Measurements from ENCODE around the gene TRAPPC2B.
"Not testable (repeated sequence)": the region's sequence is repeated elsewhere in the genome, so short reads cannot be mapped to it uniquely, and the experiment has no call there.

Gene TRAPPC2B

DNA sequence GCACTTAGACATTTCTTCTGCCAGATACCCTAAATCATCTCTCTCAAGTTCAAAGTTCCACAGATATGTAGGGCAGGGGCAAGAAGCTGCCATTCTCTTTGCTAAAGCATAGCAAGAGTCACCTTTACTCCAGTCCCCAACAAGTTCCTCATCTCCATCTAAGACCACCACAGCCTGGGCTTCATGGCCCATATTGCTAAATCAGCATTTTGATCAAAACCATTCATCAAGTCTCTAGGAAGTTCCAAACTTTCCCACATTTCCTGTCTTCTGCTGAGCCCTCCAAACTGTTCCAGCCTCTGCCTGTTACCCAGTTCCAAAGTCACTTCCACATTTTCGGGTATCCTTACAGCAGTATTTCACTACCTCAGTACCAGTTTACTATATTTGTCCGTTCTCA is 11.3 kb downstream of the TRAPPC2B start:
- DNase-seq = not testable (repeated sequence)

GRCh38 chr19:57376151-57376550 is 12.8 kb downstream of the TRAPPC2B start:
- DNase-seq = no peak

GRCh38 chr19:57377498-57378146 is 14.3 kb downstream of the TRAPPC2B start:
- DNase-seq = no peak

- DNase-seq = no peak
Observed at GRCh38 chr19:57380923-57381322, 17.6 kb downstream of the TRAPPC2B start.

DNA sequence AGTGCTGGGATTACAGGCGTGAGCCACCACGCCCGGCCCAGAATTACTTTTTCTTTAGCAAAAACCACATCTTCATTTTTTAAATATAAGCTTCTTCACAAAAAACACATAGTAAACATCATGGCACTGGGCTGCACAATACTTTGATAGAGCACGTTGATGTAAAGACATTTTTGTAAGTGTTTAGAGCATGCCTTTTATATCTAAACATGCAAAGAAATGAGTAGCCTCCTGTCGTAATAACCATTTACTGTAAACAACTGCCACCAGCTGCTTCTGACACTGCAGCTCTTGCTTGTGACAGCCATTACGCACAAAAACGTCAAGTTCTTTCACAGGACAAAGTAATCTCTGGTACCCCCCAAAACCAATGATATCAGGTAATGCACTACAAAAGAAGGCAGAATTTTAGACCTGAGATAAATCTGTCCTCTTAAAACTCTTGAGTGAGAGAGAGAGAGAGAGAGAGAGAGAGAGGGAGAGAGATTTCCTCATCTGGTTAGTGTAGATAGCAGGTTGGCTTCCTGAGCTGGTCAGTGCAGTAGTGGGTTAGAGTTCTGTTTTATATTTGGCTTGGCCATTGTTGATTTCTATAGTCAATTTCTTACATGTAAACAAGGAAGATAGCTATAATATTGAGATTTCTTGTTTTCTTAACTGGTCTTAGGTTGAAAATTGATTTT is 19.6 kb downstream of the TRAPPC2B start:
- no peak for DNase-seq

DNA sequence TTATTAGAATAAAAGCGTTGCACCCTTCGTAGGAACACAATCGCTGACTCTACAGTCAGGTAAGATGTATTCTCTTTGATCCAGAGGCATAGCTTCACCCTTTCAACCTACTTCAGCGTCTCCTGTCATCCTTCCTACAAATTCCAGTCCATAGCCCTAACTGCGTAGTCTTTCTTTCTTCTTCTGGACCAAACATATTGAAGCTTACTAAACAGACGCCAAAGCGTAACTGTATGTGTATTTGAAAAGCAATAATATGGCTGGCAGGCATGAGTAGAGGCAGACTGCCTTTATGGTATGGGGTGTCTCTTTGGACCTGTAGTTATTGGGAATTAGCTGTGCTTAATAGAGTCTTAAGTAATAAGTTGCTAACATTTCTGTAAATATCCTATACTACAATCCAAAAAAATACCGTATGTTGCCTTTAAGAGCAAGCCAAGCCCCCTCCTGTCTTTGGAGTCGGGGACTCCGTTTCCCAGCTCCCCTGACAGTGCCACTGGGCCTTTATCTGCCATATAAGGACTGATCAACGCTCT is 25.9 kb downstream of the TRAPPC2B start:
- no peak for DNase-seq

DNA sequence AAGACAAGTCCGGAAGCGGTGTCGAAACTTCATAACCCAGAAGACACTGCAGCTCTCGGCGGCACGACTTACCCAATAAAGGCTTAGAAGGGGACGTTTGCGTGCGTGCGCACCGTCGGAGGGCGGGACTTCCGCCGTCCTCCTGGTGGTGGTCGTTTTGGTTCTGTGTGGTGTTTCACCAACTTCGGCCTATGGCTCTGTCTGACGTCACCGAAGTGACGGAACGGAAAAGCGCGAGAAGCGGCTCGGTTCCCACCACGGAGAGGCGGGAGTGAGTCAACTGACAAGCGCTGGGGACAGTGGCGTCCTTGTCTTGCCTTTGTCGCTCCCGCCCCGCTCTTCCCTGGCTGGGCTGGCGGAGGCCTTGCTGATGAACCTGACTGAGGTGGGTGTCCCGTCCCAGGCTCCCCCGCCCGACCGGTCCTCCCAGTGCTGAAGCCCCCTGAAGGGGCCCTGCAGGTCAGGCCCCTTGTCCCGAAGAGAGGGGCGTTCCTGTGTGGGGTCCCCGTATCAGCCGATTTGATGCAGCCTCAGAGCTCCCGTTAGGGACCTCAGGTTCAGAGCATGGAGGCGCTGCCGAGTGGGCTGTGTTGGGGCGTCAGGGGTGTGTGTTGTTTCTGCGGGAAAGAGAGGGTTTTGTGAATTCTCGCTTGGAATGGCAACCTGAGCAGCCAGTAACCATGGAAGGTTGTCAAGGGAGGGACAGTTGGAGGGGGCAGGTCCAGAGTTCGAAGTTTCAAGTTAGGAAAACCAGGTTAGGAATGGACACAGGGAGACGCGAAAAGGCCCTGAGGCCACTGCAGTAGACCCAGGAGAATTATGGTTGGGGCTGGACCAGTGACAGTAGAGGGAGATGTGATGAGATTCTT is 26.6 kb downstream of the TRAPPC2B start, which contains the start of gene ZNF548:
Gene ZNF548, plus strand, starts transcription at position 125 of the 869 bp plus-strand sequence. Its CDS starts 246 bp downstream, at position 371.
- DNase-seq = peak; percentile 97

DNA sequence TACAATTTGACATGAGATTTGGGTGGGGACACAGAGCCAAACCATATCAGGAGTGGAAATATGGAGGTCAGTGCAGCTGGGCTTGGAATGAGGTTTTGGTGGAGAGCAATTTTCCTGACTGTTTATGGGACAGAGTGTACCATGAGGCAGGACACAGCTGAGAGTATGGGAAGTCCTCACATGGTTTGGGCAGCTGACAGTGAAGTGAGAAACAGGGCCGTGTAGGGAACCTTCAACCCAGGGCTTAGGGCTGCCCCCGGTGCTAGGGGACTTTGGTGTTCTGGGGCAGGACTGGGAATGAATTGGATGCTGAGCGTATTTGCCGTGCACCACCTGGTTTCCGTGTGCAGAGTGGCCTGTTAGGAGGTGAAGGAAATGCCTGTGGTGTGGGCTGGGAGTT is 32.4 kb downstream of the TRAPPC2B start:
- DNase-seq = no peak

GRCh38 chr19:57398868-57399267 is 35.5 kb downstream of the TRAPPC2B start:
- no peak for DNase-seq

GRCh38 chr19:57403737-57404563 is 40.6 kb downstream of the TRAPPC2B start:
- no peak for DNase-seq

GRCh38 chr19:57406516-57407123 is 43.3 kb downstream of the TRAPPC2B start:
- peak; percentile 5 for DNase-seq

GRCh38 chr19:57410877-57411671 is 47.7 kb downstream of the TRAPPC2B start, which contains the start of gene ZNF17:
Gene ZNF17, plus strand, starts transcription at chr19:57411161. Its CDS starts 2,455 bp downstream, at chr19:57413616.
- peak; percentile 84 for DNase-seq
